ENCODE data around the gene MLC1.
"Not testable (repeated sequence)": the region's sequence is repeated elsewhere in the genome, so short reads cannot be mapped to it uniquely, and the experiment has no call there.

Gene MLC1

DNA sequence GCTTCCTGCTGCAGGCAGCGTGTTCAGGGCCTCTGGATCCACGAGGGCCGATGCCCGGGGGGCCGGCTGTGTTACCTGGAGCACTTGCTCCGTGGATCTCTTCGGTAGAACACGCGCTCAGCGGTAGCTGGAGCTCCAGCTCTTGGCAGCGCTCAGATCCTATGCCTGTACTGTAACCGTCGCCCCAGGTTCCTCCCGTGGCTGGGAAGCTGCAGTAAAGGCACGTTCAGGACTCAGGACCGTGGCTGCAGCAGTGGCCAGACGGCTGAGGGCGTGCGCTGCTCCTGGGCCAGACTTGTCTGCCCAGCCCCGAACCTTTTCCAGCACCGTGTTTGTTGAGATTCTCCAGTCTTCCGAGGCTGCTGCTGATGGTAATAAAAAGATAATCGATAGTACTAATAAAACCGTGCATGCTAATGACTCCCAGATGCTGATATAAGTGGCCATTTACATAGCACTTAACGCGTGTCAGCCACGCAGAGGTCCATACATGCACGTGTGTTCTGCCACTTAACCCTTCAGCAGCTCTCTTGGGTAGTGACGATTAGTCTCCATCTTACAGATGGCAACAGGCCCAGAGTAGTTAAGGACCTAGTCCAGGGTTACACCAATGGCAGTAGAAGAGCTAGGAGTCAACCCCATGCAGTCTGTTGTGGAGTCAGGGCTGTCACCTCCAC is 6.0 kb upstream of the MLC1 start:
- H3K36me3 ChIP-seq (ENCODE audit: control insufficient read depth, insufficient read depth, low read length) = no peaks in the 10 kb centered on the region
- peaks cover 3% of the 10 kb centered on the region for H3K27me3 ChIP-seq (ENCODE audit: control insufficient read depth, insufficient read depth, low read length)
- no peak overlapping the region for H3K9ac ChIP-seq (ENCODE audit: low read length)
- no peak overlapping the region for H3K4me3 ChIP-seq (ENCODE audit: low read length)
- no peaks in the 10 kb centered on the region for H3K4me1 ChIP-seq (ENCODE audit: control insufficient read depth, insufficient read depth, low read length)
- no peak overlapping the region for H3K27ac ChIP-seq (ENCODE audit: low read depth, low read length)

DNA sequence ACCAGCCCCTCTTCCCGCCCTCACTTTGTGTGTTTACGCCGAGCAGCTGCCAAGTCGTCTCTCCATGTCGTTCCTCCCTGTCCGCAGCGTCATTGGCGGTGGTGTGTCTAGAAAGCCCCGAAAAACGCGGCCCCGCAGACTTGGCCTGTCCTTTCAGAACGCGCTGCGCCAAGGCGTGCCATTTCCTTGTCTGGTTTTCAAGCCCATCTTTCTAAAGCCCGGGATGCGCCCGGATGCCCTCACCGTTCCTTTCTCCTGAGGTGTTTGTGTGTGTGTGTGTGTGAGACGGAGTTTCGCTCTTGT is 5.1 kb upstream of the MLC1 start:
- peaks cover 3% of the 10 kb centered on the region for H3K27me3 ChIP-seq (ENCODE audit: control insufficient read depth, insufficient read depth, low read length)
- H3K9ac ChIP-seq (ENCODE audit: low read length) = no peak overlapping the region
- no peaks in the 10 kb centered on the region for H3K4me1 ChIP-seq (ENCODE audit: control insufficient read depth, insufficient read depth, low read length)
- no peak overlapping the region for H3K4me3 ChIP-seq (ENCODE audit: low read length)
- H3K27ac ChIP-seq (ENCODE audit: low read depth, low read length) = no peak overlapping the region
- H3K36me3 ChIP-seq (ENCODE audit: control insufficient read depth, insufficient read depth, low read length) = no peaks in the 10 kb centered on the region

- H3K4me3 ChIP-seq (ENCODE audit: low read length) = no peak within 1 kb of the TSS
- H3K36me3 ChIP-seq (ENCODE audit: control insufficient read depth, insufficient read depth, low read length) = no peaks in the 10 kb centered on the region
- no peak within 1 kb of the TSS for H3K27ac ChIP-seq (ENCODE audit: low read depth, low read length)
- no peak within 1 kb of the TSS for H3K9ac ChIP-seq (ENCODE audit: low read length)
- H3K4me1 ChIP-seq (ENCODE audit: control insufficient read depth, insufficient read depth, low read length) = no peaks in the 10 kb centered on the region
- peaks cover 3% of the 10 kb centered on the region for H3K27me3 ChIP-seq (ENCODE audit: control insufficient read depth, insufficient read depth, low read length)
Measured at GRCh38 chr22:50089682-50090411, 4.6 kb upstream of the MLC1 start, which contains the start of gene MOV10L1. Gene MOV10L1 (plus strand): TSS chr22:50090006. CDS start chr22:50090089, 83 bp downstream.

GRCh38 chr22:50089231-50089630 is 4.0 kb upstream of the MLC1 start:
- no peak overlapping the region for H3K27ac ChIP-seq (ENCODE audit: low read depth, low read length)
- no peaks in the 10 kb centered on the region for H3K36me3 ChIP-seq (ENCODE audit: control insufficient read depth, insufficient read depth, low read length)
- H3K9ac ChIP-seq (ENCODE audit: low read length) = no peak overlapping the region
- no peaks in the 10 kb centered on the region for H3K4me1 ChIP-seq (ENCODE audit: control insufficient read depth, insufficient read depth, low read length)
- no peak overlapping the region for H3K4me3 ChIP-seq (ENCODE audit: low read length)
- peaks cover 6% of the 10 kb centered on the region for H3K27me3 ChIP-seq (ENCODE audit: control insufficient read depth, insufficient read depth, low read length)

DNA sequence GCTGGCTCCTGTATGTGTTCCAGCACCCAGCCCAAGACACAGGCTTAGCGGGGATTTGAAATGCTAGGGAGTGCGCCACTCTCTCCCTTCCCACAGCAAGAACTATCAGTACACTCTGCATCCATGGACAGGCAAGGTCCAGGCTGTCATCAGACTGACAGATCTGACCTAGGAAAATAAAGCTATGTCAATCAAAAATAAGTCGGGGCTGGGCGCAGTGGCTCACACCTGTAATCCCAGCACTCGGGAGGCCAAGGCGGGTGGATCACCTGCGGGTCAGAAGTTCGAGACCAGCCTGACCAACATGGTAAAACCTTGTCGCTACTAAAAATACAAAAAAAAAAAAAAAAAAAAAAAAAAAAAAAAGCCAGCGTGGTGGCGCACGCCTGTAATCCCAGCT is 2.9 kb upstream of the MLC1 start:
- no peak overlapping the region for H3K27ac ChIP-seq (ENCODE audit: low read depth, low read length)
- H3K4me1 ChIP-seq (ENCODE audit: control insufficient read depth, insufficient read depth, low read length) = no peaks in the 10 kb centered on the region
- peaks cover 9% of the 10 kb centered on the region for H3K27me3 ChIP-seq (ENCODE audit: control insufficient read depth, insufficient read depth, low read length)
- H3K9ac ChIP-seq (ENCODE audit: low read length) = no peak overlapping the region
- H3K36me3 ChIP-seq (ENCODE audit: control insufficient read depth, insufficient read depth, low read length) = no peaks in the 10 kb centered on the region
- H3K4me3 ChIP-seq (ENCODE audit: low read length) = no peak overlapping the region

- no peaks in the 10 kb centered on the region for H3K4me1 ChIP-seq (ENCODE audit: control insufficient read depth, insufficient read depth, low read length)
- H3K9ac ChIP-seq (ENCODE audit: low read length) = no peak overlapping the region
- no peaks in the 10 kb centered on the region for H3K36me3 ChIP-seq (ENCODE audit: control insufficient read depth, insufficient read depth, low read length)
- H3K27ac ChIP-seq (ENCODE audit: low read depth, low read length) = no peak overlapping the region
- peaks cover 11% of the 10 kb centered on the region for H3K27me3 ChIP-seq (ENCODE audit: control insufficient read depth, insufficient read depth, low read length)
- no peak overlapping the region for H3K4me3 ChIP-seq (ENCODE audit: low read length)
Measured at GRCh38 chr22:50087646-50088045, 2.4 kb upstream of the MLC1 start.

DNA sequence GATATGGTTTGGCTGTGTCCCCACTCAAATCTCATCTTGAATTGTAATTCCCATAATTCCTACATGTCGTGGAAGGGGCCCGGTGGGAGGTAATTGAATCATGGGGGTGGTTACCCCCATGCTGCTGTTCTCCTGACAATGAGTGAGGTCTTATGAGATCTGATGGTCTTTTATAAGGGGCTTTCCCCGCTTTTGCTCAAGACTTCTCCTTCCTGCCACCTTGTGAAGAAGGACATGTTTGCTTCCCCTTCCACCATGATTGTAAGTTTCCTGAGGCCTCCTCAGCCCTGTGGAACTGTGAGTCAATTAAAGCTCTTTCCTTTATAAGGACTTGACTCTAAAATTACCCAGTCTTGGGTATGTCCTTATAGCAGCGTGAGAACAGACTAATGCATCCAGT is 1.7 kb upstream of the MLC1 start:
- not testable (repeated sequence) for H3K27ac ChIP-seq (ENCODE audit: low read depth, low read length); H3K4me3 ChIP-seq (ENCODE audit: low read length); H3K36me3 ChIP-seq (ENCODE audit: control insufficient read depth, insufficient read depth, low read length); H3K9ac ChIP-seq (ENCODE audit: low read length); H3K4me1 ChIP-seq (ENCODE audit: control insufficient read depth, insufficient read depth, low read length)
- peaks cover 11% of the 10 kb centered on the region for H3K27me3 ChIP-seq (ENCODE audit: control insufficient read depth, insufficient read depth, low read length)

DNA sequence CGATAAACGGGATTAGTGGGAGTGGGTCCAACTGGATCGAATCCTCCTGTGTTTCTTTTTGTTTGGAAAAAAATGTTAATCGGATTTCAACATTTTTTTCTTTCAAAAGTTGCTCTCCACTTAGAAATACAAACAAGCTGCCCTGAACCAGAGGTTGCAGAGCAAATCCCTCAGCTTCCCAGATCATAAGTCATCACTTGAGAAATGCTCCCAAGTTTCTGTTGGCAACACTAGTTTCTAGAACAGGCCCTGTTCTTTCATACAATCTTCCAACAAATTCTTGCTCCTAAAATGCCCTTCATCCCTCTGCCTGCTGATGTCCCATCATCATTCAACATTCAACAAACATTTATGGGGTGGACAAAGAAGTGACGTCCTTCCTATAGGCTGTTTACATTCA is 1.3 kb upstream of the MLC1 start:
- no peak overlapping the region for H3K27ac ChIP-seq (ENCODE audit: low read depth, low read length)
- H3K9ac ChIP-seq (ENCODE audit: low read length) = no peak overlapping the region
- peaks cover 8% of the 10 kb centered on the region for H3K27me3 ChIP-seq (ENCODE audit: control insufficient read depth, insufficient read depth, low read length)

DNA sequence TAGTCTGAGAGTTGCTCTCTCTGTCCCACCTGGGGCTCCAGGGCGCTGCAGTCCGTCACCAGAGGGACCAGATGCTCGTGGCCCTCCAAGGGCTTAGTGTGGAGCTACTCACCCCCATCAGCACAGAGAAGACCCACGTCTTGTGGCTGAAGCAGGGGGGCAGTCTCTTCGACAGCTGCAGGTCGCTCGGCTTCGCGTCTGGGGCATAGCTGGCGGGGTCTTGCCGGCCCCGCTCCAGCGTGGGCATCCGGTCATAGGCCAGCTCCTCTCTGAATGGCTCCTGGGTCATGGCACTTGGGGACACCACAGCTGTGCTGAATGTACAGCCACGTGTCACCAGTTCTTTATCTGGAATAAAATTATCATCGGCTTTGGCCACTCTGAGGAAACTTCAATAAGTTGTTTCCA is 608 bp downstream of the MLC1 start:
- no peak overlapping the region for H3K27ac ChIP-seq (ENCODE audit: low read depth, low read length)
- no peak overlapping the region for H3K4me3 ChIP-seq (ENCODE audit: low read length)
- H3K27me3 ChIP-seq (ENCODE audit: control insufficient read depth, insufficient read depth, low read length) = peaks cover 8% of the 10 kb centered on the region
- no peaks in the 10 kb centered on the region for H3K36me3 ChIP-seq (ENCODE audit: control insufficient read depth, insufficient read depth, low read length)
- H3K4me1 ChIP-seq (ENCODE audit: control insufficient read depth, insufficient read depth, low read length) = no peaks in the 10 kb centered on the region
- no peak overlapping the region for H3K9ac ChIP-seq (ENCODE audit: low read length)

More for the DNA sequence above, 1.3 kb upstream of the MLC1 start:
- H3K4me1 ChIP-seq (ENCODE audit: control insufficient read depth, insufficient read depth, low read length) = no peaks in the 10 kb centered on the region
- no peak overlapping the region for H3K4me3 ChIP-seq (ENCODE audit: low read length)
- no peaks in the 10 kb centered on the region for H3K36me3 ChIP-seq (ENCODE audit: control insufficient read depth, insufficient read depth, low read length)

GRCh38 chr22:50084080-50084477 is 1.1 kb downstream of the MLC1 start:
- peaks cover 8% of the 10 kb centered on the region for H3K27me3 ChIP-seq (ENCODE audit: control insufficient read depth, insufficient read depth, low read length)
- no peak overlapping the region for H3K9ac ChIP-seq (ENCODE audit: low read length)
- no peaks in the 10 kb centered on the region for H3K36me3 ChIP-seq (ENCODE audit: control insufficient read depth, insufficient read depth, low read length)
- H3K4me1 ChIP-seq (ENCODE audit: control insufficient read depth, insufficient read depth, low read length) = no peaks in the 10 kb centered on the region
- no peak overlapping the region for H3K27ac ChIP-seq (ENCODE audit: low read depth, low read length)
- no peak overlapping the region for H3K4me3 ChIP-seq (ENCODE audit: low read length)

DNA sequence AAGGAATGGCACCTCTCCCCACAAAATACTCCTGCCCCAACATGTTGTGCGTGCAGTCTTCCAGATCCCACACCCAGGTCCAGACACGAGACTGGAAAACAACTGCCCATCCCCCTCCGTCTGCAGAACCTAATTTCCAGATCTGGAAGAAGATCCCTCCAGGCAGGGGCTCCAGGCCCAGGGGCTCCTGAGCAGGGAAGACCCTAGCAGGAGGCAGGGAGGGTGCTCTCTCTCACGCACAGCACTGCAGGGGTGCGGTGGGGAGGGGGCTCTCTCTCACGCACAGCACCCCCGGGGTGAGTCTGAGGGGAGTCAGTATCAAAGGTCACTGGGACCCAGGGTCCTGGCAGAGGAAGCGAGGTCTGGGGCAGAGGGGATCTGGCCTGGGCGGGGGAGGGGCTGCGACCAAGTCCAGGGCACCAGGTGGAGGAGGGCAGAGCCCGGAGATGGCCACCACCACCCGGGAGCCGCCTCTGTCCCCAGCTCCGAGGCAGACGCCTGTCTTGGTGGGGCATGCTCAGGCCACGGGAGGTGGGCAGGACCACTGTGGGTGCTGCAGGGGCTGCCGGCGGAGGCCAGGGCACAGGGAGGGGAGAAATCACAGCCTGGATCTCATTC is 1.7 kb downstream of the MLC1 start:
- no peaks in the 10 kb centered on the region for H3K4me1 ChIP-seq (ENCODE audit: control insufficient read depth, insufficient read depth, low read length)
- no peaks in the 10 kb centered on the region for H3K36me3 ChIP-seq (ENCODE audit: control insufficient read depth, insufficient read depth, low read length)
- no peak overlapping the region for H3K4me3 ChIP-seq (ENCODE audit: low read length)
- no peak overlapping the region for H3K27ac ChIP-seq (ENCODE audit: low read depth, low read length)
- H3K27me3 ChIP-seq (ENCODE audit: control insufficient read depth, insufficient read depth, low read length) = peaks cover 8% of the 10 kb centered on the region
- H3K9ac ChIP-seq (ENCODE audit: low read length) = no peak overlapping the region

- Histone ChIP-seq H3K4me1 (ENCODE audit: control insufficient read depth, insufficient read depth, low read length) (no peaks in the 10 kb centered on the region), H3K4me3 (ENCODE audit: low read length) (no peak overlapping the region), H3K9ac (ENCODE audit: low read length) (no peak overlapping the region), H3K27ac (ENCODE audit: low read depth, low read length) (no peak overlapping the region), H3K36me3 (ENCODE audit: control insufficient read depth, insufficient read depth, low read length) (no peaks in the 10 kb centered on the region), H3K27me3 (ENCODE audit: control insufficient read depth, insufficient read depth, low read length) (peaks cover 8% of the 10 kb centered on the region)
Measured at GRCh38 chr22:50082961-50083461, 2.2 kb downstream of the MLC1 start.
